Measurements from ENCODE around the gene EIF2S2. TPM values are rescaled to one million over a fixed set of nuclear protein-coding genes. Genes with fewer than 3 reads are reported as not detected.

EIF2S2 gene, protein sequence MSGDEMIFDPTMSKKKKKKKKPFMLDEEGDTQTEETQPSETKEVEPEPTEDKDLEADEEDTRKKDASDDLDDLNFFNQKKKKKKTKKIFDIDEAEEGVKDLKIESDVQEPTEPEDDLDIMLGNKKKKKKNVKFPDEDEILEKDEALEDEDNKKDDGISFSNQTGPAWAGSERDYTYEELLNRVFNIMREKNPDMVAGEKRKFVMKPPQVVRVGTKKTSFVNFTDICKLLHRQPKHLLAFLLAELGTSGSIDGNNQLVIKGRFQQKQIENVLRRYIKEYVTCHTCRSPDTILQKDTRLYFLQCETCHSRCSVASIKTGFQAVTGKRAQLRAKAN
- 85.1 and 96.8 TPM in 2 replicates for total RNA-seq

DNA sequence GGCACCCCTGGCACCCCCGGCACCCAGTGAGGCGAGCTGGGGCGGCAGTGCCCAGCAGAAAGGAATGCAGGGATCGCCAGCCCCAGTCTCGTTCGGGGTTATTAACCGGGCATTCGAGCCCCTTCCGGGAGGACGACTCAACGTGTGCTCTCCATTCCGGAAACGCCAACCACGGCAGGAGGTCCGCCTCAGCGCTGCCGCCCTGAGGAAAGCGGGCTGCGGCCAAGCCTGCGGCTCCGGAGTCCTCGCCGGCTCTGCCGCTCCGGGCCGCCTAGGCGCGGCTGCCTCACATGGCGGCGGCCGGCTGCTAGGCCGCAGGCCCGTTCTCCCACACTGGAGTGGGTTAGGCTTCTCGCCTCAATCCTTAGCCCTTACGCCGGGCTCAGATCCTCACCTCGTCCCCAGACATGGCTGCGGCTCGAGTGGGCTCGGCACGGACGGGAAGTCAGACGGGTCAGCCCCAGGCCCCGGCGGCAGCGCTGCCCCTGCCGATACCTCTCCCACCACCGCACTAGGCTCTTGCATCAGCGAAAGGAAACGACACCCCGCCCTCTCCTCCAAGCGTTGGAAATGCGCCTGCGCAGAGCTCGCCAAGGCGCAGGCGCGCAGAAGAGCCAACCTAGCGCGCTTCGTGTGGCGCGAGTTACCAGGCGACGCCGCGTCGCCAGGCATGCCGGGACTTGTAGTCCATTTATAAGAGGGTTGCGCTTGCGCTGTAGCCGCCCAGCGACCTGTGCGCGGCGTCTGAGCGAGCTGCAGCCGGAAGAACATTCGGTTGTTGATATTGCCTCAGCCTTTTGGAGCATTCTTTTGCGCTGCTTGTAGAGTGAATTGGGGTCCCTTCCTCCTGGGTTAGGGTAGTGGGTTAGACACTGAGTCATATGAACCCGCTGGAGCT, at the start of gene EIF2S2:
TSS of gene EIF2S2 (minus strand) at position 542 of the 898 bp plus-strand sequence. CDS start at position 409, 133 bp downstream.

Other genes starting within 250 kb of the EIF2S2 start
- 66.8 and 76.4 TPM in 2 replicates for gene RALY, start 118.3 kb downstream of the EIF2S2 start, total RNA-seq
- gene ASIP, start 129.2 kb upstream of the EIF2S2 start, total RNA-seq, result not detected in 2 replicates
- 77.3 and 86.5 TPM in 2 replicates for gene AHCY, start 191.1 kb upstream of the EIF2S2 start, total RNA-seq

Measured in aortic smooth muscle cell (primary cell).